Kidney (tissue), 14 donors: Measurements from ENCODE around the gene NDOR1. TPM values are rescaled to one million over a fixed set of nuclear protein-coding genes. Genes with fewer than 3 reads are reported as not detected.

ENCODE experiments used
- DNase-seq, 5 donors: peaks; one replicate each; pipeline ENCODE4 v3.0.0-alpha.2; 2013 to 2020
- FAIRE-seq: peaks from 2 replicates; lab custom pipeline; 2012; peaks lifted over from hg19 to GRCh38; lab: Jason Lieb, UNC
- H3K27ac ChIP-seq, 2 donors: one replicate each; pipeline ENCODE4 v1.7.0; 2013; ENCODE audit warnings: low read depth in 2 of 2, low read length in 2 of 2, inconsistent platforms in 1 of 2
- H3K27me3 ChIP-seq: one replicate; pipeline ENCODE4 v1.7.1; 2013; ENCODE audit warnings: low read length, inconsistent platforms; ENCODE audit not compliant: control insufficient read depth, insufficient read depth
- H3K36me3 ChIP-seq, 3 donors: one replicate each; pipeline versions ENCODE4 v1.7.0 to v1.7.1; 2013; ENCODE audit warnings: low read length in 3 of 3, control low read depth in 1 of 3, inconsistent platforms in 1 of 3; ENCODE audit not compliant: insufficient read depth in 3 of 3, control insufficient read depth in 2 of 3
- H3K4me1 ChIP-seq, 3 donors: one replicate each; pipeline versions ENCODE4 v1.7.0 to v1.7.1; 2013; ENCODE audit warnings: low read length in 3 of 3, inconsistent platforms in 1 of 3, low read depth in 1 of 3; ENCODE audit not compliant: control insufficient read depth in 2 of 3, insufficient read depth in 2 of 3
- H3K4me3 ChIP-seq, 3 donors: one replicate each; pipeline versions ENCODE4 v1.7.0 to v1.8.1; 2013; ENCODE audit warnings: low read length in 3 of 3, control low read depth in 1 of 3, inconsistent platforms in 1 of 3
- H3K9ac ChIP-seq, 3 donors: one replicate each; pipeline versions ENCODE4 v1.7.0 to v1.7.1; 2013; ENCODE audit warnings: low read length in 3 of 3, control low read depth in 1 of 3, inconsistent platforms in 1 of 3
- H3K9me3 ChIP-seq, 3 donors: one replicate each; pipeline versions ENCODE4 v1.7.0 to v1.7.1; 2013; ENCODE audit warnings: low read length in 3 of 3, control low read depth in 1 of 3, inconsistent platforms in 1 of 3; ENCODE audit not compliant: control insufficient read depth in 2 of 3, insufficient read depth in 1 of 3
- CTCF ChIP-seq: IDR thresholded peaks from 3 replicates; pipeline ENCODE4 v1.5.1; 2012; ENCODE audit warnings: mild to moderate bottlenecking, moderate library complexity, borderline replicate concordance; ENCODE audit not compliant: insufficient read depth; ENCODE audit errors: extremely low read depth
- intact Hi-C: fragments of 100-400 bp; cut with DNase I; formaldehyde crosslinking; loops from one replicate; pipeline ENCODE4 v1.11.1; 2022
- polyA plus RNA-seq: library from polyadenylated mRNA; stranded (reverse); fragments of 350-450 nt; fragmentation: Illumina TruSeq; extraction: RNeasy Lipid Tissue Mini Kit (QIAGEN cat#74804); gene quantifications from one replicate; pipeline ENCODE4 v1.2.3, GENCODE V29; 2014; ENCODE audit warnings: low read depth, low replicate concordance; ENCODE audit not compliant: insufficient read depth
- total RNA-seq: library from RNA; stranded (reverse); fragmentation: NEBNext Ultra II Directional; extraction: Animal tissue kit (Norgen Biotek cat#: 25700); gene quantifications from one replicate; pipeline ENCODE4 v1.2.1, GENCODE V29; 2021
- donor health status: control.
- donor health status: control.
- donor health status: control.
- donor health status: control.
- donor health status: control.
- donor health status: DM: yes; HTN: yes; CAD: no.
- donor health status: Normal renal cell carcinoma (clear cell type).

Gene NDOR1
- total and polyA plus RNA-seq, 2 donors from 2014 or later = 5.9 to 17.8 TPM

- intact Hi-C loops = no loop called here
- Histone ChIP-seq H3K27ac (no peak overlapping the region), H3K4me3 (no peak overlapping the region), H3K9me3 (no peaks in the 10 kb centered on the region), H3K4me1 (peaks cover 0 to 12% (median 0%) of the 10 kb centered on the region in 3 donors), H3K36me3 (no peaks in the 10 kb centered on the region), H3K27me3 (peaks cover 27% of the 10 kb centered on the region), H3K9ac (no peak overlapping the region)
- no peak for FAIRE-seq
- TF ChIP-seq CTCF = no peak
- DNase-seq = peak in 4 of 5 donors; percentile 42 to 83 (median 62)
Observed at GRCh38 chr9:137167747-137168572, 37.5 kb upstream of the NDOR1 start.

DNA sequence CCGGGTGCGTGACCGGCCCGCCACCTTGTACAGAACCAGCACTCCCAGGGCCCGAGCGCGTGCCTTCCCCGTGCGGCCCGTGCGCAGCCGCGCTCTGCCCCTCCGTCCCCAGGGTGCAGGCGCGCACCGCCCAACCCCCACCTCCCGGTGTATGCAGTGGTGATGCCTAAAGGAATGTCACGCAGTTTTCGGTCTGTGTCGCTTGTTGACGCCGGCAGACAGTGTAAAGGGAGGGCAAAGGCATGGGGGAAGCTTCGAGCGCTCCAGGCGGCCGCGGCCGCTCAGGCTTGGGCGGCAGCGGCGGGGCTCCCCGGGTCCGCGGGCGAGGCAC lies 37.0 kb upstream of the NDOR1 start:
- intact Hi-C loops = no loop called here
- Histone ChIP-seq H3K9ac (no peak overlapping the region), H3K27ac (no peak overlapping the region), H3K27me3 (peaks cover 24% of the 10 kb centered on the region), H3K4me3 (no peak overlapping the region), H3K4me1 (peaks cover 0 to 12% (median 0%) of the 10 kb centered on the region in 3 donors), H3K36me3 (no peaks in the 10 kb centered on the region), H3K9me3 (no peaks in the 10 kb centered on the region)
- TF ChIP-seq CTCF = no peak
- no peak for FAIRE-seq
- no peak for DNase-seq

DNA sequence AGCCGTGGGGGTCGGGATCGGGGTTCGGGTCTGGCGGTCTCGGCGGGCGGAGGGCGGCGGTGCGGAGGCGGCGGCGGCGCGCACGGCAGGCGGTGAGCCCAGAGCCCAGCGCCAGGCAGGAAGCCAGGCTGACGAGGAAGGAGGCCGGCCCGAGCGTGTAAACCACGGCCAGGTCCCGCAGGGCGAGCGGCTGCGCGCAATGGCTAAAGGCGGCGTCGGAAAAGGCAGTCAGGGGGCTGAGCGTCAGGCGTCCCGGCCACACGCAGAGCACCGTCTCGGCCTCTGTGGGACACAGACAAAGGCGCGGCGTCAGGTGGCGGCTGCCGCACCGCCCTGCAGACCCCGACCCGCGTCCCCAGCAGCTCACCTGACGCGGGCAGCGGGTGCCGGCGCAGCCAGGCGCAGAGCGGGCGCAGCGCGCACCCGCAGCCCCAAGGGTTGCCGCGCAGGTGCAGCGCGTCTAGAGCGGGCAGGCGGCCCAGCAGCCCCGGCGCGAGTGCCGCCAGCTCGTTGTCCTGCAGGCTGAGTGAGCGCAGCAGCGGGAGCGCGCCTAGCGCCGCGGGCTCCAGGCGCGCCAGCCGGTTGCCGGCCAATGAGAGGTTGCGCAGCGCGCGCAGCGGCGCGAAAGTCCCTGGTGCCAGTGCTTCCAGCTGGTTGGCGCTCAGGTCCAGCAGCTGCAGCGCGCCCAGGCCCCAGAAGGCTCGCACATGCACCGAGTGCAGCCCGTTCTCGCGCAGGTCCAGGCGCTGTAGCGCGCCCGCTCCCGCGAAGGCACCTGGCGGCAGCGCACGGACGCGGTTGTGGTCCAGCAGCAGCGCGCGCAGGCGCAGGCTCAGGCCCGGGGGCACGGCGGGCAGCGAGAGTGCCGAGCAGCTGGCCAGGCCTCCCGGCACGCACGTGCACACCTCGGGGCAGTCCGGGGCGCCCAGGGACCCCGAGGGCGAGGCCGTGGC lies 36.3 kb upstream of the NDOR1 start:
- peaks cover 19% of the 10 kb centered on the region for H3K27me3 ChIP-seq
- DNase-seq (peak in 4 of 5 donors; percentile 59 to 74 (median 69)), FAIRE-seq (no peak)
- intact Hi-C loops = no loop called here
- TF ChIP-seq CTCF = no peak
- no peak overlapping the region for H3K9ac ChIP-seq
- peaks cover 0 to 12% (median 0%) of the 10 kb centered on the region in 3 donors for H3K4me1 ChIP-seq
- H3K9me3 ChIP-seq = no peaks in the 10 kb centered on the region
- H3K36me3 ChIP-seq = no peaks in the 10 kb centered on the region
- no peak overlapping the region for H3K4me3 ChIP-seq
- H3K27ac ChIP-seq = no peak overlapping the region
